Adrenal gland (tissue), 12 donors: ENCODE results near the gene SAMHD1. TPM values are rescaled to one million over a fixed set of nuclear protein-coding genes. Genes with fewer than 3 reads are reported as not detected.

ENCODE experiments used
- DNase-seq, 7 donors: peaks; one replicate each; pipeline ENCODE4 v3.0.0-alpha.2; 2019 to 2020
- H3K27ac ChIP-seq, 5 donors: fragments of 200-600 bp; sonication (generic) in 4 of 5; 1 replicate in 3 of 5; 2 replicates in 2 of 5; pipeline versions ENCODE4 v1.5.1 to v1.8.0; 2016 to 2020; ENCODE audit warnings: mild to moderate bottlenecking in 1 of 5
- H3K27me3 ChIP-seq: fragments of 200-600 bp; 2 replicates; pipeline ENCODE4 v1.8.0; 2021
- H3K36me3 ChIP-seq, 2 donors: fragments of 200-600 bp; replicated peaks in 1 of 2; 1 replicate in 1 of 2; 2 replicates in 1 of 2; pipeline versions ENCODE4 v1.5.1 to v1.8.0; 2018 to 2022
- H3K4me1 ChIP-seq, 2 donors: fragments of 200-600 bp; replicated peaks in 1 of 2; 1 replicate in 1 of 2; 2 replicates in 1 of 2; pipeline versions ENCODE4 v1.5.1 to v1.8.0; 2018 to 2021
- H3K4me3 ChIP-seq, 4 donors: fragments of 200-600 bp; sonication (generic) in 3 of 4; one replicate each; pipeline ENCODE4 v1.5.1; 2016 to 2018
- H3K9me3 ChIP-seq, 3 donors: fragments of 200-600 bp; sonication (generic) in 1 of 3; replicated peaks in 1 of 3; 1 replicate in 2 of 3; 2 replicates in 1 of 3; pipeline versions ENCODE4 v1.5.1 to v1.8.0; 2016 to 2021
- CTCF ChIP-seq, 6 experiments: fragments of 450-650 bp in 4 of 6; fragments of 200-600 bp in 2 of 6; sonication (generic) in 1 of 6; IDR thresholded peaks; 1 replicate in 5 of 6; 2 replicates in 1 of 6; pipeline versions ENCODE4 v1.5.1 to v1.8.0; 2016 to 2021; ENCODE audit warnings: antibody characterized with exemption in 6 of 6, mild to moderate bottlenecking in 2 of 6, moderate library complexity in 1 of 6
- POLR2A ChIP-seq, 2 donors: fragments of 450-650 bp; IDR thresholded peaks; one replicate each; pipeline ENCODE4 v1.6.1; 2017; ENCODE audit warnings: antibody characterized with exemption in 2 of 2, mild to moderate bottlenecking in 2 of 2, moderate library complexity in 1 of 2
- WGBS, 4 donors: extraction: QIAGEN DNeasy Blood & Tissue Kit in 2 of 4; methylation state at CpG; one replicate each; pipeline versions ENCODE4 v1.1.5 to v1.1.7; 2013 to 2017; 5-methylcytosine and 5-hydroxymethylcytosine counted together
- intact Hi-C, 2 donors: fragments of 100-400 bp; cut with DNase I; formaldehyde crosslinking; loops; one replicate each; pipeline versions ENCODE4 v1.14.1 to v1.15.0; 2022 to 2023
- polyA plus RNA-seq, 3 donors: library from polyadenylated mRNA; stranded (reverse); fragments of 200-250 nt in 2 of 3; fragments of 350-450 nt in 1 of 3; fragmentation: Illumina TruSeq in 1 of 3; extraction: RNeasy Lipid Tissue Mini Kit (QIAGEN cat#74804) in 1 of 3; gene quantifications; one replicate each; pipeline ENCODE4 v1.2.3, GENCODE V29; 2013 to 2014
- total RNA-seq, 9 donors: library from RNA; depleted of rRNA in 4 of 9; stranded (reverse); fragments of >200 nt in 4 of 9; fragments of 120-200 nt in 1 of 9; fragmentation: NEBNext Ultra II Directional in 1 of 9; extraction: Animal tissue kit (Norgen Biotek cat#: 25700) in 1 of 9; gene quantifications; one replicate each; pipeline versions ENCODE4 v1.1.0 to v1.2.4, GENCODE V29; 2013 to 2023
- donor health status: healthy with polysubstance abuse.
- donor health status: Bipolar disorder and iron deficiency.
- donor health status: DM: yes; HTN: yes; CAD: no.
- donor health status: DM: no; HTN: no; CAD: no.
- donor health status: DM: no; HTN: no; CAD: no.
- donor health status: DM: yes; HTN: yes; CAD: no.

Gene SAMHD1
- total and polyA plus RNA-seq, 12 donors, result 27.1 to 232 (median 92.1) TPM

- no peaks in the 10 kb centered on the region for H3K9me3 ChIP-seq
- peaks cover 0 to 64% of the 10 kb centered on the region in 2 donors for H3K36me3 ChIP-seq
- no peaks in the 10 kb centered on the region for H3K27me3 ChIP-seq
- H3K27ac ChIP-seq, result no peak overlapping the region
- DNase-seq, result peak in 1 of 7 donors; percentile 45
- H3K4me1 ChIP-seq, result peaks cover 0 to 34% of the 10 kb centered on the region in 2 donors
- TF ChIP-seq CTCF (IDR thresholded peaks at IDR 0.05) (no peak), POLR2A (IDR thresholded peaks at IDR 0.05) (no peak)
- WGBS, 4 donors, result 56 to 74% (median 58%) methylated on average over 6 of the region's 6 CpGs
- no peak overlapping the region for H3K4me3 ChIP-seq
- intact Hi-C loops, result no loop called here
These were observed 22.2 kb downstream of the SAMHD1 start for GRCh38 chr20:36929290-36929689.

- no peak overlapping the region for H3K4me3 ChIP-seq
- H3K9me3 ChIP-seq, result no peaks in the 10 kb centered on the region
- no peaks in the 10 kb centered on the region for H3K27me3 ChIP-seq
- DNase-seq, result peak in 1 of 7 donors; percentile 39
- peaks cover 0 to 26% of the 10 kb centered on the region in 2 donors for H3K4me1 ChIP-seq
- H3K36me3 ChIP-seq, result peaks cover 0 to 69% of the 10 kb centered on the region in 2 donors
- TF ChIP-seq CTCF (IDR thresholded peaks at IDR 0.05) (no peak), POLR2A (IDR thresholded peaks at IDR 0.05) (no peak)
- intact Hi-C loops, result no loop called here
- WGBS, 4 donors, result 52 to 87% (median 79%) methylated on average over 1 of the region's 1 CpG
- H3K27ac ChIP-seq, result no peak overlapping the region
These were observed 23.8 kb downstream of the SAMHD1 start for GRCh38 chr20:36927704-36928103.

GRCh38 chr20:36926653-36927200 is 24.8 kb downstream of the SAMHD1 start:
- intact Hi-C loops, result no loop called here
- H3K36me3 ChIP-seq, result peaks cover 0 to 75% of the 10 kb centered on the region in 2 donors
- H3K27ac ChIP-seq, result no peak overlapping the region
- H3K27me3 ChIP-seq, result no peaks in the 10 kb centered on the region
- H3K4me1 ChIP-seq, result peaks cover 0 to 23% of the 10 kb centered on the region in 2 donors
- WGBS, 4 donors, result 83 to 86% (median 84%) methylated on average over 6 of the region's 6 CpGs
- TF ChIP-seq POLR2A (IDR thresholded peaks at IDR 0.05), result no peak
- no peak for TF ChIP-seq CTCF (IDR thresholded peaks at IDR 0.05)
- H3K4me3 ChIP-seq, result no peak overlapping the region
- no peaks in the 10 kb centered on the region for H3K9me3 ChIP-seq
- no peak for DNase-seq

GRCh38 chr20:36925234-36925633 is 26.3 kb downstream of the SAMHD1 start:
- Histone ChIP-seq H3K4me3 (no peak overlapping the region), H3K4me1 (peaks cover 0 to 9% of the 10 kb centered on the region in 2 donors), H3K27me3 (no peaks in the 10 kb centered on the region), H3K9me3 (no peaks in the 10 kb centered on the region), H3K36me3 (peaks cover 0 to 69% of the 10 kb centered on the region in 2 donors), H3K27ac (no peak overlapping the region)
- TF ChIP-seq POLR2A (IDR thresholded peaks at IDR 0.05) (no peak), CTCF (IDR thresholded peaks at IDR 0.05) (no peak)
- DNase-seq, result no peak
- intact Hi-C loops, result no loop called here
- WGBS, 4 donors, result 70 to 84% (median 80%) methylated on average over 2 of the region's 2 CpGs
